Measurements from ENCODE around the gene PRSS2. TPM values are rescaled to one million over a fixed set of nuclear protein-coding genes. Genes with fewer than 3 reads are reported as not detected.

Gene PRSS2
- total RNA-seq (not detected), polyA plus RNA-seq (ENCODE audit: insufficient read depth, low read depth, low replicate concordance) (not detected)
- long read RNA-seq, donor 1: 0 reads
- long read RNA-seq, donor 2: 0 reads

- H3K36me3 ChIP-seq (ENCODE audit: low read depth, missing control alignments): no peaks in the 10 kb centered on the region
- no peak within 1 kb of the TSS for H3K27ac ChIP-seq
- DNase-seq: no peak
- WGBS, 2 donors: 87 to 89% methylated on average over 7 of the region's 7 CpGs
- no peaks in the 10 kb centered on the region for H3K27me3 ChIP-seq
- H3K4me1 ChIP-seq: no peaks in the 10 kb centered on the region
- intact Hi-C loops (cut with DNase I; ENCODE audit: low total_unique reads): no loop called here
- no peak within 1 kb of the TSS for H3K4me3 ChIP-seq
- TF ChIP-seq POLR2A (IDR thresholded peaks at IDR 0.05) (no peak), CTCF (IDR thresholded peaks at IDR 0.05) (no peak)
- no peaks in the 10 kb centered on the region for H3K9me3 ChIP-seq
Observed at GRCh38 chr7:142770661-142771352, at the start of gene PRSS2. PRSS2 (plus strand) TSS chr7:142770970; CDS start chr7:142770983, 13 bp downstream.

DNA sequence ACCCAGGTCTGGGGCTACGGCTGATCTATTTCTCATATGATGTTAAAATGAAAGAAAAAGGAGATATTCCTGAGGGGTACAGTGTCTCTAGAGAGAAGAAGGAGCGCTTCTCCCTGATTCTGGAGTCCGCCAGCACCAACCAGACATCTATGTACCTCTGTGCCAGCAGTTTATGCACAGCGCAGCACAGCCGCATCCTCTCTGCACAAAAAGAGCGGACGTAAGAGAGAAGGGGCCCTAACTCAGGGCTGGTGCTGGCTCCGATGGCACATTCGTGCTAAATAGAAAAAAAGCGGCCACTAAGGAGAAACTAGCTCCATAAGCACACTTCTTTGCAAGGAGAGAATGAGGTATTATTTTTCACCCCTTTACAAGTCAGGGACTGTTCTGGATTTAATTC is 49.8 kb upstream of the PRSS2 start:
- H3K4me1 ChIP-seq: peaks cover 10% of the 10 kb centered on the region
- TF ChIP-seq CTCF (IDR thresholded peaks at IDR 0.05) (no peak), POLR2A (IDR thresholded peaks at IDR 0.05) (no peak)
- intact Hi-C loops (cut with DNase I; ENCODE audit: low total_unique reads): no loop called here
- H3K36me3 ChIP-seq (ENCODE audit: low read depth, missing control alignments): no peaks in the 10 kb centered on the region
- DNase-seq: no peak
- H3K4me3 ChIP-seq: no peak overlapping the region
- H3K27ac ChIP-seq: no peak overlapping the region
- no peaks in the 10 kb centered on the region for H3K9me3 ChIP-seq
- H3K27me3 ChIP-seq: no peaks in the 10 kb centered on the region
- 72 to 83% methylated on average over 10 of the region's 10 CpGs for WGBS, 2 donors

DNA sequence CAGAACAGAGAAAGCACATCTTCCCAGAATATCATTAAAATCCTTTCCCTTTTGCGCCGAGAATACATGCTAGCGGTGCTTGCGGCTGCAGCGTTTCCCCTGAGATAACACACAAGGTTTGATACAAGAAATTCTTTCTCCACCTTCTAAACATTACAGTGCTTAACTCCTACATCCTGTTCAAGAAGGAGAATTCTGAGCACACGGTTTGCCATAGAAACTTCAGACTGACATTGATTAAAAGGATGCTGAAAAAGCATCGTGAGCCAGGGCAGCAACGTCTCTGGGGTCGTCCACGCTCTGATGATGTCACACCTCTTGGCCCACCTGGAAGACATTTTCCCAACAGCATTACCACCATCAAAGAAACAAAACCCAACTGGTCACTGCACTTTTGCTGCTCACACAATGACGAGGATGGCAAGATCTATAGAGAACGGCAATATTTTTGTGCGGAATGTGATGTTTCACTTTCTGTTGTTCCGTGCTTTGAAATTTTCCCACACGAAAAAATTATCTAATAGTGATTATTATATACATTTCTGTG is 48.4 kb upstream of the PRSS2 start:
- TF ChIP-seq CTCF (IDR thresholded peaks at IDR 0.05) (no peak), POLR2A (IDR thresholded peaks at IDR 0.05) (no peak)
- no peaks in the 10 kb centered on the region for H3K9me3 ChIP-seq

GRCh38 chr7:142733271-142733670 is 37.5 kb upstream of the PRSS2 start:
- no peaks in the 10 kb centered on the region for H3K4me1 ChIP-seq
- intact Hi-C loops (cut with DNase I; ENCODE audit: low total_unique reads): no loop called here
- H3K27ac ChIP-seq: no peak overlapping the region
- no peak for DNase-seq
- no peak overlapping the region for H3K4me3 ChIP-seq
- TF ChIP-seq POLR2A (IDR thresholded peaks at IDR 0.05) (no peak), CTCF (IDR thresholded peaks at IDR 0.05) (no peak)
- 88 to 91% methylated on average over 8 of the region's 8 CpGs for WGBS, 2 donors
- H3K9me3 ChIP-seq: no peaks in the 10 kb centered on the region
- H3K27me3 ChIP-seq: no peaks in the 10 kb centered on the region
- no peaks in the 10 kb centered on the region for H3K36me3 ChIP-seq (ENCODE audit: low read depth, missing control alignments)

More for the DNA sequence above, 48.4 kb upstream of the PRSS2 start:
- Histone ChIP-seq H3K4me1 (peaks cover 10% of the 10 kb centered on the region), H3K27me3 (no peaks in the 10 kb centered on the region), H3K27ac (no peak overlapping the region), H3K4me3 (no peak overlapping the region), H3K36me3 (ENCODE audit: low read depth, missing control alignments) (no peaks in the 10 kb centered on the region)
- DNase-seq: no peak
- WGBS, 2 donors: 30 to 34% methylated on average over 15 of the region's 15 CpGs
- intact Hi-C loops (cut with DNase I; ENCODE audit: low total_unique reads): no loop called here

Measured in testis (tissue), 5 donors.